ENCODE data around the gene BORCS6.

The BORCS6 gene

GRCh38 chr17:8153957-8154607 lies 35.9 kb downstream of the BORCS6 start:
- DNase-seq: peak; percentile 94

- no peak for DNase-seq
Observed at GRCh38 chr17:8153525-8153956, 36.4 kb downstream of the BORCS6 start.

GRCh38 chr17:8153031-8153451 lies 36.9 kb downstream of the BORCS6 start:
- DNase-seq: no peak

- peak; percentile 91 for DNase-seq
Observed at GRCh38 chr17:8152112-8152775, 37.7 kb downstream of the BORCS6 start, which contains the start of gene PER1. Gene PER1, minus strand, starts transcription at chr17:8152404. Its CDS starts 1,698 bp downstream, at chr17:8150706.

GRCh38 chr17:8151641-8152111 lies 38.3 kb downstream of the BORCS6 start:
- no peak for DNase-seq

GRCh38 chr17:8151120-8151640 lies 38.8 kb downstream of the BORCS6 start:
- peak; percentile 88 for DNase-seq

GRCh38 chr17:8150194-8151119 lies 39.5 kb downstream of the BORCS6 start:
- no peak for DNase-seq

- DNase-seq: no peak
Observed at GRCh38 chr17:8149419-8150193, 40.4 kb downstream of the BORCS6 start.

- no peak for DNase-seq
Observed at GRCh38 chr17:8148560-8148959, 41.4 kb downstream of the BORCS6 start.

GRCh38 chr17:8147805-8148404 lies 42.1 kb downstream of the BORCS6 start:
- no peak for DNase-seq

- no peak for DNase-seq
Observed at GRCh38 chr17:8147141-8147804, 42.7 kb downstream of the BORCS6 start.

GRCh38 chr17:8146381-8147140 lies 43.4 kb downstream of the BORCS6 start:
- no peak for DNase-seq

- DNase-seq: no peak
Observed at GRCh38 chr17:8145811-8146210, 44.2 kb downstream of the BORCS6 start.

- no peak for DNase-seq
Observed at GRCh38 chr17:8144401-8145231, 45.4 kb downstream of the BORCS6 start.

GRCh38 chr17:8143581-8144400 lies 46.2 kb downstream of the BORCS6 start:
- no peak for DNase-seq

- no peak for DNase-seq
Observed at GRCh38 chr17:8142887-8143580, 46.9 kb downstream of the BORCS6 start.

- DNase-seq: no peak
Observed at GRCh38 chr17:8142158-8142886, 47.7 kb downstream of the BORCS6 start.
